SK-N-SH treated with all-trans-retinoic acid at 6 μM for 48 hours (cell line): ENCODE measurements around the gene SMAD3.

Source experiments
- CSDC2 ChIP-seq: fragments of 250-450 bp; sonication (Bioruptor Pico); IDR thresholded peaks from 2 replicates; pipeline ENCODE4 v1.5.0; 2020; ENCODE audit warnings: mild to moderate bottlenecking, moderate library complexity
- GLIS3 ChIP-seq: fragments of 250-450 bp; sonication (Bioruptor Pico); IDR thresholded peaks from 2 replicates; pipeline ENCODE4 v1.5.0; 2020; ENCODE audit warnings: mild to moderate bottlenecking, moderate library complexity
- OSR1 ChIP-seq: fragments of 250-450 bp; sonication (Bioruptor Pico); IDR thresholded peaks from 2 replicates; pipeline ENCODE4 v1.8.0; 2022; ENCODE audit warnings: moderate library complexity, mild to moderate bottlenecking, inconsistent platforms
- RARB ChIP-seq: fragments of 250-450 bp; sonication (Bioruptor Pico); IDR thresholded peaks from 2 replicates; pipeline ENCODE4 v1.8.0; 2021; ENCODE audit warnings: mild to moderate bottlenecking, moderate library complexity
- TF ChIP-seq, protein P1 (sequence below): fragments of 250-450 bp; sonication (Bioruptor Pico); IDR thresholded peaks from 2 replicates; pipeline ENCODE4 v1.8.0; 2020; ENCODE audit warnings: mild to moderate bottlenecking, moderate library complexity, borderline replicate concordance

DNA sequence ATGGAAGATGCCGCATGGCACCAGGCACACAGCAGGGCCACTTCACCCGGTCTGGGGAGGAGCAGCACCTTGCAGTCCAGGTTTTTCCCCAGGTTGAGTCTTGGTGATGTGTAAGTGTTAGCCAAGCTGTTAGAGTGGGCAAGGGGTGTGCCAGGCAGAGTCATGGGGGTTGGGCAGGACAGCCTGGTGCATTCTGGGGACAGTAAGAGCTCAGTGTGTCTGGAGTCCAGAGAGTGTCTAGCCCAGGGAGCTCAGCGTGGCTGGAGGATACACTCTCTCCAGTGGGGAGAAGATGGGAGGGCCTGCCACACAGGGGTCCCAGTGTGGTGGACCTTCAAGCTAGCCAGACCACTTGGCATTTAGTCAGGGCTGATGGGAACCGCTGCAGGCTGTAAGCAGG lies 101.7 kb downstream of the SMAD3 start:
- TF ChIP-seq RARB (CRISPR knock-in tag), result no peak
- no peak for TF ChIP-seq OSR1 (CRISPR knock-in tag)
- TF ChIP-seq CSDC2 (CRISPR knock-in tag), result no peak
- TF ChIP-seq, protein P1, sequence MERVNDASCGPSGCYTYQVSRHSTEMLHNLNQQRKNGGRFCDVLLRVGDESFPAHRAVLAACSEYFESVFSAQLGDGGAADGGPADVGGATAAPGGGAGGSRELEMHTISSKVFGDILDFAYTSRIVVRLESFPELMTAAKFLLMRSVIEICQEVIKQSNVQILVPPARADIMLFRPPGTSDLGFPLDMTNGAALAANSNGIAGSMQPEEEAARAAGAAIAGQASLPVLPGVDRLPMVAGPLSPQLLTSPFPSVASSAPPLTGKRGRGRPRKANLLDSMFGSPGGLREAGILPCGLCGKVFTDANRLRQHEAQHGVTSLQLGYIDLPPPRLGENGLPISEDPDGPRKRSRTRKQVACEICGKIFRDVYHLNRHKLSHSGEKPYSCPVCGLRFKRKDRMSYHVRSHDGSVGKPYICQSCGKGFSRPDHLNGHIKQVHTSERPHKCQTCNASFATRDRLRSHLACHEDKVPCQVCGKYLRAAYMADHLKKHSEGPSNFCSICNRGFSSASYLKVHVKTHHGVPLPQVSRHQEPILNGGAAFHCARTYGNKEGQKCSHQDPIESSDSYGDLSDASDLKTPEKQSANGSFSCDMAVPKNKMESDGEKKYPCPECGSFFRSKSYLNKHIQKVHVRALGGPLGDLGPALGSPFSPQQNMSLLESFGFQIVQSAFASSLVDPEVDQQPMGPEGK (CRISPR knock-in tag), result no peak
- no peak for TF ChIP-seq GLIS3
